ENCODE data around the gene DOCK8.

DOCK8 gene

DNA sequence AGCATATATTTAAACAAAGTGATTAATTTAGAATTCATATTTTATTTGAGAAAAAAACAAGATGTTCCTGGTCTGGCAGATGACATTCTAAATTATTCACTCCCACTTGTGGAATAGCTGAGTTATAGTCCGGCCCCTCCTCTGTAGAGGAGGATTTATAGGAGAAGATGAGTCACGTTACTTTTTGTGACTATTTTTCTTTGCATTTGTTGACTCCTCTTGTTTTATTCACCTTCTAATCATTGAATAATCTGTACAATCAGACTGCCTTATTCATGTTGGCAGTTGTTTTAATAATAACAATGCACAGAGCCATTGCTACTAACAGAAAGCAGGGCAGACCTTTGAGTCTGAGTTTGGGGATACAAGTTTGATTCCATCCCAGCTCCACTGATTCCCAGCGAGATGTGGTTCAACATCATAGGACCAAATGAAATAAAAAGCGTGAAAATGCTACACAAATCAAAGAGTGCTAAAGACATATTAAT is 23.2 kb downstream of the DOCK8 start:
- TF ChIP-seq NFRKB (IDR thresholded peaks at IDR 0.05), result no peak
- TF ChIP-seq, protein P1, sequence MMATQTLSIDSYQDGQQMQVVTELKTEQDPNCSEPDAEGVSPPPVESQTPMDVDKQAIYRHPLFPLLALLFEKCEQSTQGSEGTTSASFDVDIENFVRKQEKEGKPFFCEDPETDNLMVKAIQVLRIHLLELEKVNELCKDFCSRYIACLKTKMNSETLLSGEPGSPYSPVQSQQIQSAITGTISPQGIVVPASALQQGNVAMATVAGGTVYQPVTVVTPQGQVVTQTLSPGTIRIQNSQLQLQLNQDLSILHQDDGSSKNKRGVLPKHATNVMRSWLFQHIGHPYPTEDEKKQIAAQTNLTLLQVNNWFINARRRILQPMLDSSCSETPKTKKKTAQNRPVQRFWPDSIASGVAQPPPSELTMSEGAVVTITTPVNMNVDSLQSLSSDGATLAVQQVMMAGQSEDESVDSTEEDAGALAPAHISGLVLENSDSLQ (IDR thresholded peaks at IDR 0.05), result no peak
- TF ChIP-seq SUZ12 (IDR thresholded peaks at IDR 0.05), result no peak
- no peak for TF ChIP-seq FOXM1 (IDR thresholded peaks at IDR 0.05; ENCODE audit: borderline replicate concordance)
- no peak for TF ChIP-seq SP1 (IDR thresholded peaks at IDR 0.05)
- TF ChIP-seq FOXK2 (IDR thresholded peaks at IDR 0.05), result no peak
- no peak for TF ChIP-seq TARDBP (IDR thresholded peaks at IDR 0.05)
- no peak for TF ChIP-seq ARNT (IDR thresholded peaks at IDR 0.05)
- no peak for TF ChIP-seq CTBP1 (IDR thresholded peaks at IDR 0.05; ENCODE audit: borderline replicate concordance)
- TF ChIP-seq HDGF (IDR thresholded peaks at IDR 0.05; ENCODE audit: borderline replicate concordance), result no peak
- no peak for TF ChIP-seq LEF1 (IDR thresholded peaks at IDR 0.05; ENCODE audit: borderline replicate concordance)
- no peak for TF ChIP-seq BHLHE40 (IDR thresholded peaks at IDR 0.05; ENCODE audit: borderline replicate concordance)
- TF ChIP-seq L3MBTL2 (conservative IDR thresholded peaks at IDR 0.05), result no peak
- no peak for TF ChIP-seq ELF4 (IDR thresholded peaks at IDR 0.05)
- TF ChIP-seq ZNF384 (IDR thresholded peaks at IDR 0.05), result no peak
- TF ChIP-seq FOXA1 (IDR thresholded peaks at IDR 0.05), result no peak
- no peak for DNase-seq (ENCODE audit: extremely low spot score)
- ChIA-PET POLR2A (no interaction called here), CTCF (no interaction called here)

DNA sequence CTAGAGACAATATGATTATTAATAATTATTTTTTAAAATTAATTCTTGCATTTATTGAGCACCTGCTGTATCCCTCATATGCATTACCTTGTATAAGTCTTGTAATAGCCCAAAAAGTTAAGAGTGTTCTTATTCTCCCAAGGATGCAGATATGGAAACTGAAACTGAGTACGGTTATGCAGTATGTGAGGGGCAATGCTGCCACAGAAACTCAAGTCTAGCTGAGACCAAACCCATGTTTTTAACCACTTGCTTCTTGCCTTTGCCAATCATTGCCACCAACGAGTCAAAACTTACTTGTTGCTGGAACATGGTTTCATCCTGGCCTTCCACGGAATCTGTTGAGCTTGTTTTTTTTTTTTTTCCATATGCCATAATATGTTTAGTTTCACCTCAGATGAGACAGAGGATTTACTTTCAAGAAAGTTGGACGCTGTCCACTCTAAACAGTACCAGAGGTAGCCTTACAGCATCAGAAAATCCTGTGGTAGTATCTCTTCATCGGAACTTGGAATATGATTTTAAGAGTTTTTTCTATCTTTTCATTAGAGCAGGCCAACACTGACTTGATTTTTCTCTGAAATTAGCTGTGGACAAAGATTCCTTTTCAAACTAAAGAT is 27.9 kb downstream of the DOCK8 start:
- TF ChIP-seq BHLHE40 (IDR thresholded peaks at IDR 0.05; ENCODE audit: borderline replicate concordance) (no peak), SUZ12 (IDR thresholded peaks at IDR 0.05) (no peak), FOXK2 (IDR thresholded peaks at IDR 0.05) (no peak), ELF4 (IDR thresholded peaks at IDR 0.05) (no peak), SP1 (IDR thresholded peaks at IDR 0.05) (no peak), LEF1 (IDR thresholded peaks at IDR 0.05; ENCODE audit: borderline replicate concordance) (no peak), CTBP1 (IDR thresholded peaks at IDR 0.05; ENCODE audit: borderline replicate concordance) (no peak), NFRKB (IDR thresholded peaks at IDR 0.05) (no peak), FOXA1 (IDR thresholded peaks at IDR 0.05) (no peak), HDGF (IDR thresholded peaks at IDR 0.05; ENCODE audit: borderline replicate concordance) (no peak)
- TF ChIP-seq, protein P1 (IDR thresholded peaks at IDR 0.05), result no peak
- no peak for DNase-seq (ENCODE audit: extremely low spot score)
- CTCF ChIA-PET, result no interaction called here
- POLR2A ChIA-PET, result no interaction called here

DNA sequence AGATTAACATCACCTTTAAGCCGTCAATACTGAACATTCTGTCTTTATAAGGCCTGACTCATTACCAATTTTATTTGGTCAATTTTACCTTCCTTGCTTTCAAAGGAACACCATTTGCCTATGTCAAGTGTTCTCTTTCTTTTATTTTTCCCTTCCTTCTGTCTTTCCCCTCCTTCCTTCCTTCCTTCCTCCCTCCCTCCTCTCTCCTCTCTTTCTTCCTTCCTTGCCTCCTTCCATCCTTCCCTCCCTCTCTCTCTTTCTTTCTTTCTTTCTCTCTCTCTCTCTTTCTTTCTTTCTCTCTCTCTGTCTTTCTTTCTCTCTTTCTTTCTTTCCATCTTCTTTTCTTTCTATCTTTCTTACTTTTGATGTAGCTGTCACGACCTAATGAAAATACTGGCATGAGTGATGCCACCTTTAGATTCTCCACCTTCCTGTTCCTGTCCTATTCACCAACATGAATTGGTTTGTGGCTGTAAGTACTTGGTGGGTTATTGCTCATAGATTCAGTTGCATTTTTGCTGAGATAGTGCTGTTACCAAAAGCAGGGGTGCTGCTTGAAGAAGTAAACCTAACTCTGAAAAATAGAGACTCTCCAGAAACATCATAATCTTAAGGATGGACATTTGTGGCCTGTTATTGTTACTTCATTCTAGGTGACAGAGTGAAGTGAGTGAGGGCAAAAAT is 33.8 kb downstream of the DOCK8 start:
- no peak for TF ChIP-seq LEF1 (IDR thresholded peaks at IDR 0.05; ENCODE audit: borderline replicate concordance)
- no peak for TF ChIP-seq FOXK2 (IDR thresholded peaks at IDR 0.05)
- TF ChIP-seq, protein P1 (IDR thresholded peaks at IDR 0.05), result no peak
- no peak for TF ChIP-seq ELF4 (IDR thresholded peaks at IDR 0.05)
- TF ChIP-seq SUZ12 (IDR thresholded peaks at IDR 0.05), result no peak
- no peak for TF ChIP-seq SP1 (IDR thresholded peaks at IDR 0.05)
- no peak for TF ChIP-seq BHLHE40 (IDR thresholded peaks at IDR 0.05; ENCODE audit: borderline replicate concordance)
- TF ChIP-seq ARNT (IDR thresholded peaks at IDR 0.05), result no peak
- TF ChIP-seq NFRKB (IDR thresholded peaks at IDR 0.05), result no peak
- no peak for TF ChIP-seq ZNF384 (IDR thresholded peaks at IDR 0.05)
- TF ChIP-seq FOXM1 (IDR thresholded peaks at IDR 0.05; ENCODE audit: borderline replicate concordance), result no peak
- no peak for TF ChIP-seq HDGF (IDR thresholded peaks at IDR 0.05; ENCODE audit: borderline replicate concordance)
- TF ChIP-seq FOXA1 (IDR thresholded peaks at IDR 0.05), result no peak
- TF ChIP-seq TARDBP (IDR thresholded peaks at IDR 0.05), result no peak
- no peak for TF ChIP-seq CTBP1 (IDR thresholded peaks at IDR 0.05; ENCODE audit: borderline replicate concordance)
- TF ChIP-seq L3MBTL2 (conservative IDR thresholded peaks at IDR 0.05), result no peak
- POLR2A ChIA-PET, result no interaction called here
- DNase-seq (ENCODE audit: extremely low spot score), result no peak
- CTCF ChIA-PET, result no interaction called here

DNA sequence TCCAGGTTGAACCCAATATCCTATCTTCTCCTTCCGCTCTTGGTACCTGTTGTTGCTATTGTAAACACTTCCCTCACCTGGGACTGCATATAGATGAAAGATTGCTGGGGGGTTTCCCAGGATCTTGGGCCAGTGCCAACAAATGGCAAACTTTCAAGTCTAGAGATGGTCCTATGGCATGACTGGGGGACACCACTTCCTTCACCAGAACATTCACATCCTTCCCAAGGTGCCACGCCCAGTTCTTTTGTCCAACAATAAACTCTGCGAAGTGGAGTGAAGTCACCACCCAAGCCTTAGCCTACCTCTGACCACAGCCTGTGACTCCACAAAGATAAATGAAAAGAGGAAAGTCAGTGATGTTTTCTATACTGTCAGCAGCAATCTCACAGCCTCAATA is 34.4 kb downstream of the DOCK8 start:
- TF ChIP-seq ARNT (IDR thresholded peaks at IDR 0.05) (no peak), ZNF384 (IDR thresholded peaks at IDR 0.05) (no peak), L3MBTL2 (conservative IDR thresholded peaks at IDR 0.05) (no peak), LEF1 (IDR thresholded peaks at IDR 0.05; ENCODE audit: borderline replicate concordance) (no peak), BHLHE40 (IDR thresholded peaks at IDR 0.05; ENCODE audit: borderline replicate concordance) (no peak), HDGF (IDR thresholded peaks at IDR 0.05; ENCODE audit: borderline replicate concordance) (no peak)
- TF ChIP-seq, protein P1 (IDR thresholded peaks at IDR 0.05), result no peak
- POLR2A ChIA-PET, result no interaction called here
- CTCF ChIA-PET, result no interaction called here
- no peak for DNase-seq (ENCODE audit: extremely low spot score)

DNA sequence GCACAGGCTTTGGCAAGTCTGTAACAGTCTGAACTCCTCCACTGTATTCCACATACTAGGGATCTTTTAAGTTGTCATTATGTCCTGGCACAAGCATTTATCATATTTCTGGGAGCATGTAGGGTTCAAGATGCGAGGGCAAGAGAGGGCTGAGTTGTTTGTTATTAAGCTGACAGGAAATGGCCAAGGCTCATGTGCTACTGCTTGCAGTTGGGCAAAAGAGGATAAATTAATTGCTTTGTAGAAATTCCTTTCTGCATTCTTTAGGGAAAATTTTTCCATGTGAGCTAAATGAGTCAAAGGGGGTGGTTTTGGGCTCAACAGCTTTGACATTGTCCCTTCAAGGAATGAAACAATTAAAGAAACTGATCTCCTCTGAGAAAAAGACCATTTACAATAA is 35.4 kb downstream of the DOCK8 start:
- DNase-seq (ENCODE audit: extremely low spot score), result no peak
- ChIA-PET POLR2A (no interaction called here), CTCF (no interaction called here)
- no peak for TF ChIP-seq LEF1 (IDR thresholded peaks at IDR 0.05; ENCODE audit: borderline replicate concordance)
- TF ChIP-seq TARDBP (IDR thresholded peaks at IDR 0.05), result no peak
- TF ChIP-seq FOXM1 (IDR thresholded peaks at IDR 0.05; ENCODE audit: borderline replicate concordance), result no peak
- TF ChIP-seq NFRKB (IDR thresholded peaks at IDR 0.05), result no peak
- TF ChIP-seq HDGF (IDR thresholded peaks at IDR 0.05; ENCODE audit: borderline replicate concordance), result no peak
- TF ChIP-seq FOXA1 (IDR thresholded peaks at IDR 0.05), result no peak
- TF ChIP-seq SUZ12 (IDR thresholded peaks at IDR 0.05), result no peak
- no peak for TF ChIP-seq L3MBTL2 (conservative IDR thresholded peaks at IDR 0.05)
- no peak for TF ChIP-seq ELF4 (IDR thresholded peaks at IDR 0.05)
- no peak for TF ChIP-seq ZNF384 (IDR thresholded peaks at IDR 0.05)
- TF ChIP-seq, protein P1 (IDR thresholded peaks at IDR 0.05), result no peak
- TF ChIP-seq BHLHE40 (IDR thresholded peaks at IDR 0.05; ENCODE audit: borderline replicate concordance), result no peak
- no peak for TF ChIP-seq FOXK2 (IDR thresholded peaks at IDR 0.05)
- no peak for TF ChIP-seq SP1 (IDR thresholded peaks at IDR 0.05)
- no peak for TF ChIP-seq ARNT (IDR thresholded peaks at IDR 0.05)
- TF ChIP-seq CTBP1 (IDR thresholded peaks at IDR 0.05; ENCODE audit: borderline replicate concordance), result no peak
